ENCODE results near the gene KCNJ1. TPM values are rescaled to one million over a fixed set of nuclear protein-coding genes. Genes with fewer than 3 reads are reported as not detected.

KCNJ1 gene
- total RNA-seq, 1 donor from 2014 or later = not detected

- Histone ChIP-seq H3K4me1 (peaks cover 43% of the 10 kb centered on the region), H3K27me3 (ENCODE audit: low read depth) (peaks cover 12% of the 10 kb centered on the region), H3K4me3 (no peak overlapping the region), H3K27ac (replicated peaks) (peak overlapping the region; percentile 36), H3K36me3 (no peaks in the 10 kb centered on the region), H3K9me3 (replicated peaks) (no peaks in the 10 kb centered on the region)
- no peak for TF ChIP-seq CTCF (IDR thresholded peaks at IDR 0.05; ENCODE audit: borderline replicate concordance)
- DNase-seq = peak; percentile 73
- intact Hi-C loops (cut with micrococcal nuclease) = no loop called here
Measured at GRCh38 chr11:128908391-128909246, 41.5 kb upstream of the KCNJ1 start.

- Histone ChIP-seq H3K9me3 (replicated peaks) (no peaks in the 10 kb centered on the region), H3K27me3 (ENCODE audit: low read depth) (peaks cover 12% of the 10 kb centered on the region), H3K36me3 (no peaks in the 10 kb centered on the region), H3K4me3 (no peak overlapping the region), H3K4me1 (peaks cover 43% of the 10 kb centered on the region), H3K27ac (replicated peaks) (peak overlapping the region; percentile 36)
- intact Hi-C loops (cut with micrococcal nuclease) = no loop called here
- TF ChIP-seq CTCF (IDR thresholded peaks at IDR 0.05; ENCODE audit: borderline replicate concordance) = no peak
- no peak for DNase-seq
Measured at GRCh38 chr11:128907585-128907984, 40.5 kb upstream of the KCNJ1 start.

- Histone ChIP-seq H3K4me3 (peak overlapping the region; percentile 74), H3K4me1 (peaks cover 43% of the 10 kb centered on the region), H3K27me3 (ENCODE audit: low read depth) (peaks cover 12% of the 10 kb centered on the region), H3K27ac (replicated peaks) (peak overlapping the region; percentile 73), H3K9me3 (replicated peaks) (no peaks in the 10 kb centered on the region), H3K36me3 (no peaks in the 10 kb centered on the region)
- no peak for DNase-seq
- intact Hi-C loops (cut with micrococcal nuclease) = no loop called here
- no peak for TF ChIP-seq CTCF (IDR thresholded peaks at IDR 0.05; ENCODE audit: borderline replicate concordance)
Measured at GRCh38 chr11:128906185-128907050, 39.3 kb upstream of the KCNJ1 start.

GRCh38 chr11:128905345-128906184, 38.5 kb upstream of the KCNJ1 start:
- H3K36me3 ChIP-seq = no peaks in the 10 kb centered on the region
- H3K4me3 ChIP-seq = peak overlapping the region; percentile 74
- peaks cover 50% of the 10 kb centered on the region for H3K4me1 ChIP-seq
- H3K27me3 ChIP-seq (ENCODE audit: low read depth) = peaks cover 12% of the 10 kb centered on the region
- H3K9me3 ChIP-seq (replicated peaks) = no peaks in the 10 kb centered on the region
- H3K27ac ChIP-seq (replicated peaks) = peak overlapping the region; percentile 73
- TF ChIP-seq CTCF (IDR thresholded peaks at IDR 0.05; ENCODE audit: borderline replicate concordance) = peak; percentile 59
- DNase-seq = no peak
- intact Hi-C loops (cut with micrococcal nuclease) = no loop called here
